Measurements from ENCODE around the gene ZNF335.

ZNF335 gene

GRCh38 chr20:45909336-45909808 lies 62.6 kb downstream of the ZNF335 start:
- no peak for DNase-seq (ENCODE audit: low read depth in 1 of 2, low spot score in 1 of 2)
- Histone ChIP-seq H3K27me3 (ENCODE audit: insufficient read depth, poor library complexity, severe bottlenecking) (no peaks in the 10 kb centered on the region), H3K4me3 (replicated peaks; ENCODE audit: insufficient read depth, low read length) (no peak overlapping the region), H3K27ac (replicated peaks) (peak overlapping the region; percentile 68)
- TF ChIP-seq, protein P1, sequence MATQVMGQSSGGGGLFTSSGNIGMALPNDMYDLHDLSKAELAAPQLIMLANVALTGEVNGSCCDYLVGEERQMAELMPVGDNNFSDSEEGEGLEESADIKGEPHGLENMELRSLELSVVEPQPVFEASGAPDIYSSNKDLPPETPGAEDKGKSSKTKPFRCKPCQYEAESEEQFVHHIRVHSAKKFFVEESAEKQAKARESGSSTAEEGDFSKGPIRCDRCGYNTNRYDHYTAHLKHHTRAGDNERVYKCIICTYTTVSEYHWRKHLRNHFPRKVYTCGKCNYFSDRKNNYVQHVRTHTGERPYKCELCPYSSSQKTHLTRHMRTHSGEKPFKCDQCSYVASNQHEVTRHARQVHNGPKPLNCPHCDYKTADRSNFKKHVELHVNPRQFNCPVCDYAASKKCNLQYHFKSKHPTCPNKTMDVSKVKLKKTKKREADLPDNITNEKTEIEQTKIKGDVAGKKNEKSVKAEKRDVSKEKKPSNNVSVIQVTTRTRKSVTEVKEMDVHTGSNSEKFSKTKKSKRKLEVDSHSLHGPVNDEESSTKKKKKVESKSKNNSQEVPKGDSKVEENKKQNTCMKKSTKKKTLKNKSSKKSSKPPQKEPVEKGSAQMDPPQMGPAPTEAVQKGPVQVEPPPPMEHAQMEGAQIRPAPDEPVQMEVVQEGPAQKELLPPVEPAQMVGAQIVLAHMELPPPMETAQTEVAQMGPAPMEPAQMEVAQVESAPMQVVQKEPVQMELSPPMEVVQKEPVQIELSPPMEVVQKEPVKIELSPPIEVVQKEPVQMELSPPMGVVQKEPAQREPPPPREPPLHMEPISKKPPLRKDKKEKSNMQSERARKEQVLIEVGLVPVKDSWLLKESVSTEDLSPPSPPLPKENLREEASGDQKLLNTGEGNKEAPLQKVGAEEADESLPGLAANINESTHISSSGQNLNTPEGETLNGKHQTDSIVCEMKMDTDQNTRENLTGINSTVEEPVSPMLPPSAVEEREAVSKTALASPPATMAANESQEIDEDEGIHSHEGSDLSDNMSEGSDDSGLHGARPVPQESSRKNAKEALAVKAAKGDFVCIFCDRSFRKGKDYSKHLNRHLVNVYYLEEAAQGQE (IDR thresholded peaks at IDR 0.05; ENCODE audit: insufficient replicate concordance, low read depth), result no peak
- no peak for TF ChIP-seq GABPA (IDR thresholded peaks at IDR 0.05; ENCODE audit: low read depth)
- TF ChIP-seq POLR2AphosphoS5 (IDR thresholded peaks at IDR 0.05; ENCODE audit: low read depth), result no peak
- no peak for TF ChIP-seq SPI1 (IDR thresholded peaks at IDR 0.05; ENCODE audit: borderline replicate concordance, low read depth)

GRCh38 chr20:45908084-45908483 lies 63.9 kb downstream of the ZNF335 start:
- H3K27me3 ChIP-seq (ENCODE audit: insufficient read depth, poor library complexity, severe bottlenecking), result no peaks in the 10 kb centered on the region
- TF ChIP-seq POLR2AphosphoS5 (IDR thresholded peaks at IDR 0.05; ENCODE audit: low read depth) (no peak), SPI1 (IDR thresholded peaks at IDR 0.05; ENCODE audit: borderline replicate concordance, low read depth) (no peak), CTCF (IDR thresholded peaks at IDR 0.05; ENCODE audit: insufficient read depth, low read length) (no peak), GABPA (IDR thresholded peaks at IDR 0.05; ENCODE audit: low read depth) (no peak)
- TF ChIP-seq, protein P1 (IDR thresholded peaks at IDR 0.05; ENCODE audit: insufficient replicate concordance, low read depth), result no peak
- no peak overlapping the region for H3K27ac ChIP-seq (replicated peaks)
- DNase-seq (ENCODE audit: low read depth in 1 of 2, low spot score in 1 of 2), result no peak
- no peak overlapping the region for H3K4me3 ChIP-seq (replicated peaks; ENCODE audit: insufficient read depth, low read length)

- no peak overlapping the region for H3K27ac ChIP-seq (replicated peaks)
- H3K27me3 ChIP-seq (ENCODE audit: insufficient read depth, poor library complexity, severe bottlenecking), result no peaks in the 10 kb centered on the region
- no peak for DNase-seq (ENCODE audit: low read depth in 1 of 2, low spot score in 1 of 2)
- no peak for TF ChIP-seq POLR2AphosphoS5 (IDR thresholded peaks at IDR 0.05; ENCODE audit: low read depth)
- TF ChIP-seq, protein P1 (IDR thresholded peaks at IDR 0.05; ENCODE audit: insufficient replicate concordance, low read depth), result no peak
- no peak overlapping the region for H3K4me3 ChIP-seq (replicated peaks; ENCODE audit: insufficient read depth, low read length)
These were observed 64.6 kb downstream of the ZNF335 start for GRCh38 chr20:45907219-45907948.

GRCh38 chr20:45905505-45906079 lies 66.4 kb downstream of the ZNF335 start:
- DNase-seq (ENCODE audit: low read depth in 1 of 2, low spot score in 1 of 2), result no peak
- no peak overlapping the region for H3K4me3 ChIP-seq (replicated peaks; ENCODE audit: insufficient read depth, low read length)
- no peaks in the 10 kb centered on the region for H3K27me3 ChIP-seq (ENCODE audit: insufficient read depth, poor library complexity, severe bottlenecking)
- TF ChIP-seq GABPA (IDR thresholded peaks at IDR 0.05; ENCODE audit: low read depth), result no peak
- TF ChIP-seq CTCF (IDR thresholded peaks at IDR 0.05; ENCODE audit: insufficient read depth, low read length), result no peak
- TF ChIP-seq, protein P1 (IDR thresholded peaks at IDR 0.05; ENCODE audit: insufficient replicate concordance, low read depth), result no peak
- TF ChIP-seq POLR2AphosphoS5 (IDR thresholded peaks at IDR 0.05; ENCODE audit: low read depth), result no peak
- TF ChIP-seq SPI1 (IDR thresholded peaks at IDR 0.05; ENCODE audit: borderline replicate concordance, low read depth), result no peak
- peak overlapping the region; percentile 58; the same call in 1 of the 2 replicates for H3K27ac ChIP-seq (replicated peaks)
